Measurements from ENCODE around the gene PTEN. TPM values are rescaled to one million over a fixed set of nuclear protein-coding genes. Genes with fewer than 3 reads are reported as not detected.
"Not testable (repeated sequence)": the region's sequence is repeated elsewhere in the genome, so short reads cannot be mapped to it uniquely, and the experiment has no call there.

Gene PTEN
- polyA plus RNA-seq, 1 experiment = 29.6 TPM

DNA sequence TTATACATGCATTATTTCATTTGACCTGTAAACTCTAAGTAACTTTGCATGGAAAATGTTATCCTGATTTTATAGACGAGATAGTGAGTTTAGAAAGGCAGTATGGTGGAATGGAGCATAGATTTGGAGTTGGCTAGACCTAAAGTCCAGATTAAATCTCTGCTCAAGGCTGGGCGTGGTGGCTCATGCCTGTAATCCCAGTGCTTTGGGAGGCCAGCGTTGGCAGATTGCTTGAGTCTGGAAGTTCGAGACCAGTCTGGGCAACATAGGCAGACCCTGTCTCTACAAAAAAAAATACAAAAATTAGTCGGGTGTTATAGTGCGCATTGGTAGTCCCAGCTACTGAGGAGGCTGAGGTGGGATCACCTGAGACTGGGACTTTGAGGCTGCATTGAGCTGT is 9.4 kb downstream of the PTEN start:
- ChIA-PET CTCF (interaction anchor here (1.2 kb wide), 1 partner anchor 516 kb away, joined by 4 read pairs; no protein-coding TSS in a partner anchor), POLR2A (no interaction called here)
- Histone ChIP-seq H3K4me3 (ENCODE audit: low read depth, low read length) (no peak overlapping the region), H3K27me3 (ENCODE audit: control insufficient read depth, insufficient read depth, low read length) (no peaks in the 10 kb centered on the region), H3K36me3 (ENCODE audit: control insufficient read depth, insufficient read depth, low read length) (no peaks in the 10 kb centered on the region)
- DNase-seq (ENCODE audit: low read depth) = no peak
- TF ChIP-seq, protein P1, sequence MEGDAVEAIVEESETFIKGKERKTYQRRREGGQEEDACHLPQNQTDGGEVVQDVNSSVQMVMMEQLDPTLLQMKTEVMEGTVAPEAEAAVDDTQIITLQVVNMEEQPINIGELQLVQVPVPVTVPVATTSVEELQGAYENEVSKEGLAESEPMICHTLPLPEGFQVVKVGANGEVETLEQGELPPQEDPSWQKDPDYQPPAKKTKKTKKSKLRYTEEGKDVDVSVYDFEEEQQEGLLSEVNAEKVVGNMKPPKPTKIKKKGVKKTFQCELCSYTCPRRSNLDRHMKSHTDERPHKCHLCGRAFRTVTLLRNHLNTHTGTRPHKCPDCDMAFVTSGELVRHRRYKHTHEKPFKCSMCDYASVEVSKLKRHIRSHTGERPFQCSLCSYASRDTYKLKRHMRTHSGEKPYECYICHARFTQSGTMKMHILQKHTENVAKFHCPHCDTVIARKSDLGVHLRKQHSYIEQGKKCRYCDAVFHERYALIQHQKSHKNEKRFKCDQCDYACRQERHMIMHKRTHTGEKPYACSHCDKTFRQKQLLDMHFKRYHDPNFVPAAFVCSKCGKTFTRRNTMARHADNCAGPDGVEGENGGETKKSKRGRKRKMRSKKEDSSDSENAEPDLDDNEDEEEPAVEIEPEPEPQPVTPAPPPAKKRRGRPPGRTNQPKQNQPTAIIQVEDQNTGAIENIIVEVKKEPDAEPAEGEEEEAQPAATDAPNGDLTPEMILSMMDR (IDR thresholded peaks at IDR 0.05; ENCODE audit: insufficient read depth, low read depth, low read length) = no peak

DNA sequence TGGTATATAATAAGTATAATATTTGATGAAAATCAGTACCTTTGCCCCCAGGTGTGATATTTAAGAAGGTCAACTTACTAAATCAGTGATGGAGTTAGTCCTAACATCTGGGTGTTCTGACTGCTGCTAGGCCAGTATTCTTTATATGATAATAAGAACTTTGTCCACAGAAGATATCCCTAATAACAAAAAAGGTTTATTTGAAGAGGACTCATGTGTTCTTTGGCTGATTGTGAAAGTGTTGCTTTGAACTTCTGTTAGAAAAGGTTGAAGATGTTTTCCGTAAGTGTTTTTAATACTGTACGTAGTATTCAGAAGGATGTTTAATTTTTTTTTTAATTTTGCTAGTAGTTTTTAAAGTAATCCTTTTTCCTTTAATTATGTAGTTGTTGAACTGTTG is 10.2 kb downstream of the PTEN start:
- Histone ChIP-seq H3K27me3 (ENCODE audit: control insufficient read depth, insufficient read depth, low read length) (no peaks in the 10 kb centered on the region), H3K36me3 (ENCODE audit: control insufficient read depth, insufficient read depth, low read length) (no peaks in the 10 kb centered on the region), H3K4me3 (ENCODE audit: low read depth, low read length) (no peak overlapping the region)
- CTCF ChIA-PET = no interaction called here
- no peak for DNase-seq (ENCODE audit: low read depth)
- TF ChIP-seq, protein P1 (IDR thresholded peaks at IDR 0.05; ENCODE audit: insufficient read depth, low read depth, low read length) = no peak
- POLR2A ChIA-PET = interaction anchor here (0.6 kb wide), 1 partner anchor 11 kb away, joined by 3 read pairs; no protein-coding TSS in a partner anchor

DNA sequence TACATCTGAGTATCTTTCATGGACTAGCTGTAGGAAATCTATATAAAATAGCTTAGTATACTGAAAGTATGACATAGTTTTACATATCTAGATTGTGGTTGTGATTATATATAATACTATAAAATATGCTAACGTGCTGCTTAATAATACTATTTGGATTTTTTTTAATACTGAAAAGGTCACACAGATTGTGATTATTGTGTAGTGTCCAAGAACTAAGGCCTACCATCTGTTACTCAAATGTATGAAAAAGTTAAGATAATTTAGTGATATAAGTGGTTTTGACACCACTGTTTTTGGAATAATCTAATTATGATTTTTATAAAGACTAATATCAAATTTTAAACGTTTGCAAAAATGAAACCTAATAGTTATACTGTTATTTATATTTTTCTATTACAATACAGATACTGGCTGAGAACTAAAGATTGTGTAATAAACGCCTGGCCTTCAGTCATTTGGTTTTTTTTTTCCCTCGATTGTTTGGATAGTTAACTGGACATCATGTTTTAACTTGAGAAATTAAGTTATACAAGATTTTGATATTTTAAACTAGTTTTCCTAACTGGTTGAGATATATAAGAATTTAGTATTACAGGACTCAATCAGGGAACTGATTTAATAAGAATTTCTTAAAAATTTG is 12.6 kb downstream of the PTEN start:
- Histone ChIP-seq H3K4me3 (ENCODE audit: low read depth, low read length) (no peak overlapping the region), H3K27me3 (ENCODE audit: control insufficient read depth, insufficient read depth, low read length) (no peaks in the 10 kb centered on the region), H3K36me3 (ENCODE audit: control insufficient read depth, insufficient read depth, low read length) (no peaks in the 10 kb centered on the region)
- TF ChIP-seq, protein P1 (IDR thresholded peaks at IDR 0.05; ENCODE audit: insufficient read depth, low read depth, low read length) = no peak
- ChIA-PET CTCF (interaction anchor here (0.5 kb wide), 1 partner anchor 311 kb away, joined by 3 read pairs; no protein-coding TSS in a partner anchor), POLR2A (no interaction called here)
- DNase-seq (ENCODE audit: low read depth) = no peak

DNA sequence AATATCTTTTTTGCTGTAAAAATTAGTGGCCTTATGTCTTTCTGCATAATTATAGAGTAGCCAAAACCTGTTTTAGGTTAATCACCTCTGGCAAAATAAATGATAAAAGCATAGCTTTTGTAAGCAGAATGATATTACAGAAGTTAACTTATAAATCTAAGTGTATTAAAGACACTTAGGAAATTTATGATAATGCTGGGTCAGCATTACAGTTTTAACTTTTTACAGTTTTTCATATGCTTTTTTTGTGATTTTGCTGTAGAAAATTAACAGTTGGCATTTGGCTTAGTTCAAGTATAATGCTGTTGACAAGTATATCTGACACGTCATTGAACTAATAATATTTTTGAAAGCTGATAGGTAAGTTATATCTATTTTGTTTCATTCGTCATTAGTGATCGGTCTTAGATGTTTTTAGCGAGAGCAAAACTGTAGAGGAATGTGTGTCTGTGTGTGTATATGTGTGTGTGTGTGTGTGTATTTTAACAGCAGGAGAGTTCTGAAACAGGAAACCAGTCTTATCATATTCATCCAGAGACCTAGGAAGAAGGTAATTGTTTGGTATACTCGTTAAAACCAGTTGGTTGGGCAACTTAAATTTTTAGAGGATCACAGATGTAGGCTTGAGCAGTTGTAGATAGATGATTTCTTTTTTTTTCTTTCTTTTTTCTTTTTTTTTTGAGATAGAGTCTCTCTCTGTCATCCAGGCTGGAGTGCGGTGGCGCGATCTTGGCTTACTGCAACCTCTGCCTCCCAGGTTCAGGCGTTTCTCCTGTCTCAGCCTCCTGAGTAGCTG is 15.4 kb downstream of the PTEN start:
- ChIA-PET POLR2A (no interaction called here), CTCF (interaction anchor here (1.9 kb wide), 1 partner anchor 10 kb away, joined by 4 read pairs; no protein-coding TSS in a partner anchor)
- no peaks in the 10 kb centered on the region for H3K27me3 ChIP-seq (ENCODE audit: control insufficient read depth, insufficient read depth, low read length)
- H3K36me3 ChIP-seq (ENCODE audit: control insufficient read depth, insufficient read depth, low read length) = no peaks in the 10 kb centered on the region
- DNase-seq (ENCODE audit: low read depth) = no peak
- no peak overlapping the region for H3K4me3 ChIP-seq (ENCODE audit: low read depth, low read length)
- TF ChIP-seq, protein P1 (IDR thresholded peaks at IDR 0.05; ENCODE audit: insufficient read depth, low read depth, low read length) = no peak

DNA sequence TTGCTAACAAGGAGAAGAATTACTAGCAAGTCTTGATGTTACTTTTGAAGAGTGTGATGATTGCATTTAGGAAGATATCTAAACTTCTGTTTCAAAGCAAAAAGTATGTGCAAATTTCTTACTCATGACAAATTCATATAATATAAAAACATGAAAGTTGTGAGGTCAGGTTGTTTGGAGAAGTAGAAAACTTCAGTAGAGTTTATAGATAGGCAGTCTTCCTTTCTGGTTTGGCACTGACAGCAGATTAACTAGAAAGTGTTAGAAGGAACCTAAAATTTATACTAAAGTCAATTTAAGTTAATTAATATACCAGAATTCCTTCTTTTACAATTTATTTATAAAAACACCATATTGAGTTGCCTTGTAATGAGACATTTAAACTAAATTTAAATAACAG is 16.9 kb downstream of the PTEN start:
- Histone ChIP-seq H3K27me3 (ENCODE audit: control insufficient read depth, insufficient read depth, low read length) (no peaks in the 10 kb centered on the region), H3K4me3 (ENCODE audit: low read depth, low read length) (no peak overlapping the region), H3K36me3 (ENCODE audit: control insufficient read depth, insufficient read depth, low read length) (no peaks in the 10 kb centered on the region)
- DNase-seq (ENCODE audit: low read depth) = no peak
- CTCF ChIA-PET = interaction anchor here (1.9 kb wide), 1 partner anchor 9 kb away, joined by 4 read pairs; no protein-coding TSS in a partner anchor
- POLR2A ChIA-PET = no interaction called here
- TF ChIP-seq, protein P1 (IDR thresholded peaks at IDR 0.05; ENCODE audit: insufficient read depth, low read depth, low read length) = no peak

DNA sequence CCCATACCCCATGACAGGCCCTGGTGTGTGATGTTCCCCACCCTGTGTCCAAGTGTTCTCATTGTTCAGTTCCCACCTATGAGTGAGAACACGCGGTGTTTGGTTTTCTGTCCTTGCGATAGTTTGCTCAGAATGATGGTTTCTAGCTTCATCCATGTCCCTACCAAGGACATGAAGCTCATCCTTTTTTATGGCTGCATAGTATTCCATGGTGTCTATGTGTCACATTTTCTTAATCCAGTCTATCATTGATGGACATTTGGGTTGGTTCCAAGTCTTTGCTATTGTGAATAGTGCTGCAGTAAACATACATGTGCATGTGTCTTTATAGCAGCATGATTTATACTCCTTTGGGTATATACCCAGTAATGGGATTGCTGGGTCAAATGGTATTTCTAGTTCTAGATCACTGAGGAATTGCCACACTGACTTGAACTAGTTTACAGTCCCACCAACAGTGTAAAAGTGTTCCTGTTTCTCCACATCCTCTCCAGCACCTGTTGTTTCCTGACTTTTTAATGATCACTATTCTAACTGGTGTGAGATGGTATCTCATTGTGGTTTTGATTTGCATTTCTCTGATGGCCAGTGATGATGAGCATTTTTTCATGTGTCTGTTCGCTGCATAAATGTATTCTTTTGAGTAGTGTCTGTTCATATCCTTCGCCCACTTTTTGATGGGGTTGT is 18.1 kb downstream of the PTEN start:
- ChIA-PET POLR2A (interaction anchor here (0.6 kb wide), 1 partner anchor 30 kb away, joined by 6 read pairs; no protein-coding TSS in a partner anchor), CTCF (interaction anchor here (0.9 kb wide), 1 partner anchor 11 kb away, joined by 3 read pairs; no protein-coding TSS in a partner anchor)
- not testable (repeated sequence) for H3K36me3 ChIP-seq (ENCODE audit: control insufficient read depth, insufficient read depth, low read length); H3K27me3 ChIP-seq (ENCODE audit: control insufficient read depth, insufficient read depth, low read length); H3K4me3 ChIP-seq (ENCODE audit: low read depth, low read length); DNase-seq (ENCODE audit: low read depth)
